ENCODE data around the gene CDH12. TPM values are rescaled to one million over a fixed set of nuclear protein-coding genes. Genes with fewer than 3 reads are reported as not detected.

CDH12 gene
- total and polyA plus RNA-seq, 2 donors (not counting 3 experiments of a cell fraction or from before 2014, with no cell fraction given): 0.03 TPM; not detected in 1

DNA sequence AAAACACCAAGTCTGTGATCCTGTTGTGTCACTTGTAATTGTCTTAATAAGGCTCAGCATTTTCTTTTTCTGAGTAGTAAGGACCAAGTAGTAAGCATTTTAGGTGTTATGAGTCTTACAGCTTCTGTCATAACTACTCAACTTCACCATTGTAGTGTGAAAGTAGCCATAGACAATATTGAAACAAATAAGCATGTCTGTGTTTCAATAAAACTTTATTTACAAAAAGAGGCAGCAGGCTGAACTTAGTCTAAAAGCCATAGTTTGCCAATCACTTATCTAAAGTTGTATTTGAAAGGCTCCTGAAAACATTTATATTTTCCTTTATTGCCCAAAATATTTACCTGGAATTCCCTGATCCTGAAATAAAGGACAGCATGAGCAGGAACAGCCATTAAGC lies 796.1 kb downstream of the CDH12 start:
- H3K9me1 ChIP-seq (replicated peaks; ENCODE audit: control insufficient read depth, extremely low read depth, insufficient read depth, low read length): no peaks in the 10 kb centered on the region
- ChIA-PET CTCF (no interaction called here), POLR2A (no interaction called here)
- TF ChIP-seq MYC (IDR thresholded peaks at IDR 0.05; ENCODE audit: low read depth, low read length): no peak
- no peaks in the 10 kb centered on the region for H3K9me3 ChIP-seq (replicated peaks; ENCODE audit: control insufficient read depth, insufficient read depth, low read length)
- H3K4me2 ChIP-seq (ENCODE audit: insufficient read depth, low read length): no peak overlapping the region
- no peaks in the 10 kb centered on the region for H4K20me1 ChIP-seq (replicated peaks; ENCODE audit: control insufficient read depth, extremely low read depth, insufficient read depth, low read length)
- no peak for DNase-seq (ENCODE audit: low read depth, low spot score)
- H3K4me3 ChIP-seq (replicated peaks in 1 of 3; ENCODE audit: insufficient read depth in 1 of 3, low read depth in 1 of 3, low read length in 3 of 3): no peak overlapping the region
- intact Hi-C loops (cut with micrococcal nuclease) (no loop called here), dilution Hi-C loops (cut with MboI; ENCODE audit: extremely low pct_ligation_motif_present, low sequenced_read_pairs) (no loop called here)
- no peak overlapping the region for H3K27ac ChIP-seq (ENCODE audit: insufficient read depth, low read depth, low read length)
- FAIRE-seq: no peak
- H3K36me3 ChIP-seq (ENCODE audit: control insufficient read depth in 2 of 2, extremely low read depth in 1 of 2, insufficient read depth in 2 of 2, low read length in 2 of 2): no peaks in the 10 kb centered on the region
- H3K79me2 ChIP-seq (ENCODE audit: control insufficient read depth, insufficient read depth, low read length): no peaks in the 10 kb centered on the region
- H3K4me1 ChIP-seq (ENCODE audit: control insufficient read depth, extremely low read depth, insufficient read depth, low read length): no peaks in the 10 kb centered on the region
- no TSS peak for BruUV-seq (replicated peaks)
- no peak overlapping the region for H2AFZ ChIP-seq (ENCODE audit: low read depth, low read length)
- no peaks in the 10 kb centered on the region for H3K27me3 ChIP-seq (ENCODE audit: control insufficient read depth in 2 of 2, insufficient read depth in 2 of 2, low read length in 2 of 2)
- no peak overlapping the region for H3K9ac ChIP-seq (replicated peaks; ENCODE audit: extremely low read depth, insufficient read depth, low read length)

DNA sequence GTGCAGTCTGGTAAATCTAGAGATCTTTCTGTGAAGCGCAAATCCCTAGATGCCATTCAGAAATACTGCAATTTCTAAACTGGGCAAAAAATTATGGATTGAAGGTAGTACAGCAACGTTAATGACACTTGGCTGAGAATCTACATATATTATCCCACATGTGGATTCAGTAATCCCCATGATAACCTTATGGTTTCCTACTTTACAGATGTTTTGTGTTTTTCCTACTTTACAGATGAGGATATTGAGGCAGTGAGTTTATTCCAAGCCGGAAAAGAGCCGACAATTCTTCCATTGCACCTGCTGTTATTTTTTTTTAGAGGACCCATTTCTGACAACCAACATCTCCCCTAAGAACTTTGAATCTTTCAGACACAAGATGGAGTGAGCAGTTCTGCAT lies 796.5 kb downstream of the CDH12 start:
- intact Hi-C loops (cut with micrococcal nuclease) (no loop called here), dilution Hi-C loops (cut with MboI; ENCODE audit: extremely low pct_ligation_motif_present, low sequenced_read_pairs) (no loop called here)
- H3K9ac ChIP-seq (replicated peaks; ENCODE audit: extremely low read depth, insufficient read depth, low read length): no peak overlapping the region
- TF ChIP-seq FOS (IDR thresholded peaks at IDR 0.05; ENCODE audit: borderline replicate concordance, insufficient read depth, low read length): no peak
- TF ChIP-seq, protein P1, sequence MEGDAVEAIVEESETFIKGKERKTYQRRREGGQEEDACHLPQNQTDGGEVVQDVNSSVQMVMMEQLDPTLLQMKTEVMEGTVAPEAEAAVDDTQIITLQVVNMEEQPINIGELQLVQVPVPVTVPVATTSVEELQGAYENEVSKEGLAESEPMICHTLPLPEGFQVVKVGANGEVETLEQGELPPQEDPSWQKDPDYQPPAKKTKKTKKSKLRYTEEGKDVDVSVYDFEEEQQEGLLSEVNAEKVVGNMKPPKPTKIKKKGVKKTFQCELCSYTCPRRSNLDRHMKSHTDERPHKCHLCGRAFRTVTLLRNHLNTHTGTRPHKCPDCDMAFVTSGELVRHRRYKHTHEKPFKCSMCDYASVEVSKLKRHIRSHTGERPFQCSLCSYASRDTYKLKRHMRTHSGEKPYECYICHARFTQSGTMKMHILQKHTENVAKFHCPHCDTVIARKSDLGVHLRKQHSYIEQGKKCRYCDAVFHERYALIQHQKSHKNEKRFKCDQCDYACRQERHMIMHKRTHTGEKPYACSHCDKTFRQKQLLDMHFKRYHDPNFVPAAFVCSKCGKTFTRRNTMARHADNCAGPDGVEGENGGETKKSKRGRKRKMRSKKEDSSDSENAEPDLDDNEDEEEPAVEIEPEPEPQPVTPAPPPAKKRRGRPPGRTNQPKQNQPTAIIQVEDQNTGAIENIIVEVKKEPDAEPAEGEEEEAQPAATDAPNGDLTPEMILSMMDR (IDR thresholded peaks at IDR 0.05; ENCODE audit: extremely low read depth in 1 of 2, insufficient read depth in 1 of 2, low read depth in 1 of 2, low read length in 2 of 2): no peak
- TF ChIP-seq JUN (IDR thresholded peaks at IDR 0.05; ENCODE audit: borderline replicate concordance, insufficient read depth, insufficient read length, low read depth): no peak
- no peak for TF ChIP-seq POLR2A (IDR thresholded peaks at IDR 0.05; ENCODE audit: low read depth, low read length)
- TF ChIP-seq POLR2AphosphoS5 (IDR thresholded peaks at IDR 0.05; ENCODE audit: insufficient read depth, low read depth, low read length): no peak
- no peak for TF ChIP-seq GATA2 (IDR thresholded peaks at IDR 0.05; ENCODE audit: insufficient read depth, insufficient read length, low read depth, low read length)
- TF ChIP-seq, protein P2, sequence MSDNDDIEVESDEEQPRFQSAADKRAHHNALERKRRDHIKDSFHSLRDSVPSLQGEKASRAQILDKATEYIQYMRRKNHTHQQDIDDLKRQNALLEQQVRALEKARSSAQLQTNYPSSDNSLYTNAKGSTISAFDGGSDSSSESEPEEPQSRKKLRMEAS (IDR thresholded peaks at IDR 0.05; ENCODE audit: insufficient read depth, insufficient read length): no peak
- no peak for TF ChIP-seq MYC (IDR thresholded peaks at IDR 0.05; ENCODE audit: low read depth, low read length)
- TF ChIP-seq EZH2 (IDR thresholded peaks at IDR 0.05; ENCODE audit: borderline replicate concordance, low read depth, low read length, severe bottlenecking): no peak
- no peaks in the 10 kb centered on the region for H3K27me3 ChIP-seq (ENCODE audit: control insufficient read depth in 2 of 2, insufficient read depth in 2 of 2, low read length in 2 of 2)
- no peak overlapping the region for H3K4me3 ChIP-seq (replicated peaks in 1 of 3; ENCODE audit: insufficient read depth in 1 of 3, low read depth in 1 of 3, low read length in 3 of 3)
- H3K9me3 ChIP-seq (replicated peaks; ENCODE audit: control insufficient read depth, insufficient read depth, low read length): no peaks in the 10 kb centered on the region
- no peak for DNase-seq (ENCODE audit: low read depth, low spot score)
- FAIRE-seq: no peak
- H3K79me2 ChIP-seq (ENCODE audit: control insufficient read depth, insufficient read depth, low read length): no peaks in the 10 kb centered on the region
- ChIA-PET CTCF (no interaction called here), POLR2A (no interaction called here)
- H2AFZ ChIP-seq (ENCODE audit: low read depth, low read length): no peak overlapping the region
- BruUV-seq (replicated peaks): no TSS peak
- no peaks in the 10 kb centered on the region for H4K20me1 ChIP-seq (replicated peaks; ENCODE audit: control insufficient read depth, extremely low read depth, insufficient read depth, low read length)
- H3K36me3 ChIP-seq (ENCODE audit: control insufficient read depth in 2 of 2, extremely low read depth in 1 of 2, insufficient read depth in 2 of 2, low read length in 2 of 2): no peaks in the 10 kb centered on the region
- no peaks in the 10 kb centered on the region for H3K4me1 ChIP-seq (ENCODE audit: control insufficient read depth, extremely low read depth, insufficient read depth, low read length)
- no peaks in the 10 kb centered on the region for H3K9me1 ChIP-seq (replicated peaks; ENCODE audit: control insufficient read depth, extremely low read depth, insufficient read depth, low read length)
- no peak overlapping the region for H3K4me2 ChIP-seq (ENCODE audit: insufficient read depth, low read length)
- no peak overlapping the region for H3K27ac ChIP-seq (ENCODE audit: insufficient read depth, low read depth, low read length)

All from endothelial cell of umbilical vein (primary cell).